ENCODE results near the gene TOP2A. TPM values are rescaled to one million over a fixed set of nuclear protein-coding genes. Genes with fewer than 3 reads are reported as not detected.
"Not testable (repeated sequence)": the region's sequence is repeated elsewhere in the genome, so short reads cannot be mapped to it uniquely, and the experiment has no call there.

TOP2A gene
- total RNA-seq, 1 experiment from 2014 or later: 219 TPM

DNA sequence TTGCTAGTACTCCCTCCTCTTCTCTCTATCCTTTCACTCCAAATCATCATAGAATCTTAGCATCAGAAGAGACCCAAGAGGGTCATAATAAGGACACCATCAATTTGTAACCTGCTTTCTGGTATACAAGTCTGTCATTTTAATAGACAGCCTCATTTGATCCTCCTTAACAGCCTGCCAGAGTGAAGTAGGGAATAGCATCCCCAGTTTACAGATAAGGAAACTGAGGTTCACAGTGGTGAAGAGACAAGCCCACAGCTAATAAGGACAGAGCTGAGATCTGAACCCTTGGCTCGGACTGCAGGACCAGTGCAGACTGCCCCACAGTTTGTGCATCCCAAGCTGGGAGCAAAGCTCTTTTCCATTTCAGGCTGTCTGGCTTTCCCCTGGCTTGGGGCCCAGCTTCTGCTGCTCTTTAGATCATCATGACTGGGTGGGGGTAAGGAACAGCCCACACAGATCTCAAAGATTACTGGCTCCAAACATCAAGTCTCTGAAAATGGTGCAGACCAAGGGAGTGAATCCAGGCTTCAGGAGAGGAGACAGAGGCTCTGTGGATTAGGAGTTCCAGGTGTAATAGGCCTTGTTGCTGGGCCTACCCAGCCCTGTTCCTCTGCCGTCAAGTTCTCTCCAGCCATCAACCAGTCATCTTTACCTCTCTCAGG, 15.3 kb upstream of the TOP2A start:
- no peak for DNase-seq (ENCODE audit: low spot score)

DNA sequence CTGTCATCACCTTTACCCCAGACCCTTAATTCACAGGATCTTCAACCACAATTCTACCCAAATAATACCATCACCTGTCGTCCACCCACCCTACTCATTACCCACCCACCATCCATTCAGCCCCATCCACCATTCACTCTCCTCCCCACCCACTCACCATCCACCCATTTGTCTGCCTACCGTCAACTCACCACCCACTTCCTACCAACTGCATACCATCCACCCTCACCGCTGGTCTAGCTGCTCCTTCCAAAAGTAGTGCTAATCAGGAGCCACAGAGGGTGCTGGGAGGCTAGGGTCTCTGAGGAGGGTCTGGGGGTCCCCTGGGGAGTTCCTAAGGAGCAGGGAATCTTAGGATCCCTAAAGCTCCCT, 13.5 kb upstream of the TOP2A start:
- DNase-seq (ENCODE audit: low spot score): no peak

- DNase-seq (ENCODE audit: low spot score): no peak
Observed at GRCh38 chr17:40430272-40431230, 12.9 kb upstream of the TOP2A start.

DNA sequence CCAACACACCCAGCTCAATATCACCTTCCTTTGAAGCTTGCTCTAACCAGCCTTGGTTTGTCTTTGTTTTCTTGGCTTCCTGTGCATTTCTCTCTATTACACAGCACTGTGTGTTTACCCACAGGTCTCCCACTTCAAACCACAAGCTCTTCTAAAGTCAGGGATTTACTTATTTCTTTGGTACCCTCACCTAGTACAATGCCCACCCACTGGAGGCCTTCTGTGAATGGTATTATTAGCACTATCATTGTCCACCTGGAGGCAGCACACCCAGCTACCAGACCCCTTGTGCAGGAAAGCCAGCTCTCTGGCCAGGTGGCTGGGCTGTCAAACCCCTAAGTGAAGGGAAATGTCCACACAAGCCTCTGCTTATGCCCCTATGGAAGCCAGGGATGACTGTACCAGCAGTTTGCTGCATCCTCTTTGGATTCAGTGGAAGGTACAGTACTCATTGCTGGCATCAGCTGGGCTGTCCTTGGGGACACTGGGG, 9.4 kb upstream of the TOP2A start:
- DNase-seq (ENCODE audit: low spot score): no peak

- no peak for DNase-seq (ENCODE audit: low spot score)
Observed at GRCh38 chr17:40425741-40426140, 8.0 kb upstream of the TOP2A start.

GRCh38 chr17:40422990-40423633, 5.4 kb upstream of the TOP2A start:
- DNase-seq (ENCODE audit: low spot score): peak; percentile 74

DNA sequence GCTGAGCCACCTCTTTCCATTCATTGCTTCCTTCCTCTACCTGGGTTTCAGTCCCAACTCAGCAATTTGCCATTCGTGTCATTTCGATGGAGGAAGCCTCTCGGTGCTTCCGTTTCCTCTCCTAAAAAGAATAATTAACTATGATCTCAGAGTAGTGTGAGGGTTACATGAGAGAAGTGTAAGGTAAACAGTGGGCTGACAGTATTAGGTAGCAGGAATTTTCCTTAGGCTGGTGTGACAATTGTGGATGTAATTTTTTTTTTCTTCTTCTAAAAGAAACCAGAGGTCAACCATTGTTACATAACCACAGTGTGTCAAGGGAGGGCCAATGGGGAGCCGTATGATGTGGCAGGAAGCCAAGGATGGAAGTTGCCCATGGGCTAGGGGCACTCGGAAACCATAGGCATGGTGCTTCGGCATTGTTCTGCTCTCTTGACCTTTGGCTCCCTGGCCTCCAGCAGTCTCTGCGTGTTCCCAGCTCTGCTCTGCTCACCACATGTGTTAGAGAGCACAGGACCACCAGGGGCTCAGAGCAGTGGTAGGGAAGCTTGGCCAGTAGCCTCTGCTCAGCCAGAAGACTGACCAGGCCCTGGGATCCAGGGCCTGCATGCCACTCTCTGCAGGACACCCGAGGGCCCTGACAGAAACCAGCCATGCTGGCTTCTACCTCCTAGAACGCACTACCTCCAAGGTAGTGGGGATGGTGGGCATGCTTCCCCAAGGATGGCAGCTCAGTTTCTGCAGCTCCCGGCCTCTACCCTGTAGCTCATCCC, 2.0 kb upstream of the TOP2A start:
- peak; percentile 30 for DNase-seq (ENCODE audit: low spot score)

- no peak for DNase-seq (ENCODE audit: low spot score)
Observed at GRCh38 chr17:40418428-40418706, 671 bp upstream of the TOP2A start.

GRCh38 chr17:40417258-40417608, 463 bp downstream of the TOP2A start:
- DNase-seq (ENCODE audit: low spot score): no peak

- no peak for DNase-seq (ENCODE audit: low spot score)
Observed at GRCh38 chr17:40416671-40417070, 1.0 kb downstream of the TOP2A start.

DNA sequence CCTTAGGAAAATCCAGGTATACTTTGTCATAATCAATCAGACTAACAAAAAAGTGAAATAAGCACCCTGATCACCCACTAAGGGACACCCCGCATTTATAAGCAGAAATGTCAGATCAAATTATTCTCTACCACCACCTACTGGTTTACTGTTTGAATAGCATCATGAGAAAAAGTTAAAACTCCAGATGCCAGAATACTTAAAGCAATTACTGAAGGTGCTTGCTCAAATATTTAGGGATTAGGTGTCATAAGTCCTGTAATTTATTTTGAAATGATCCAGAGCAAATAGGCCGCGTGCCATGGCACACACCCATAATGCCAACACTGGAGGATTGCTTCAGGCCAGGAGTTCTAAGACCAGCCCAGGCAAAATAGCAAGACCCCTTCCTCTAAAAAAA, 2.3 kb downstream of the TOP2A start:
- DNase-seq (ENCODE audit: low spot score): no peak

DNA sequence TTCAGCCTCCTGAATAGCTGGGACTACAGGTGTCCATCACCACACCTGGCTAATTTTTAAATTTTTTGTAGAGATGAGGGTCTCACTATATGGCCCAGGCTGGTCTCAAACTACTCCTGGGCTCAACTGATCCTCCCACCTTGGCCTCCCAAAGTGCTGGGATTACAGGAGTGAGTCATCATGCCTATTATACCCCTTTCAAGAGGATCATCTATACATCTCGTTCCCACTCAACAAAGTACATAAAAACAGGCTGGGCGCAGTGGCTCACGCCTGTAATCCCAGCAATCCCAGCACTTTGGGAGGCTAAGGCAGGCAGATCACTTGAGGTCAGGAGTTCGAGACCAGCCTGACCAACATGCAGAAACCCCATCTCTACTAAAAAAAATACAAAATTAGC, 3.4 kb downstream of the TOP2A start:
- DNase-seq (ENCODE audit: low spot score): not testable (repeated sequence)

GRCh38 chr17:40412880-40413279, 4.8 kb downstream of the TOP2A start:
- DNase-seq (ENCODE audit: low spot score): no peak

GRCh38 chr17:40411821-40412220, 5.9 kb downstream of the TOP2A start:
- no peak for DNase-seq (ENCODE audit: low spot score)

- no peak for DNase-seq (ENCODE audit: low spot score)
Observed at GRCh38 chr17:40410082-40410481, 7.6 kb downstream of the TOP2A start.

DNA sequence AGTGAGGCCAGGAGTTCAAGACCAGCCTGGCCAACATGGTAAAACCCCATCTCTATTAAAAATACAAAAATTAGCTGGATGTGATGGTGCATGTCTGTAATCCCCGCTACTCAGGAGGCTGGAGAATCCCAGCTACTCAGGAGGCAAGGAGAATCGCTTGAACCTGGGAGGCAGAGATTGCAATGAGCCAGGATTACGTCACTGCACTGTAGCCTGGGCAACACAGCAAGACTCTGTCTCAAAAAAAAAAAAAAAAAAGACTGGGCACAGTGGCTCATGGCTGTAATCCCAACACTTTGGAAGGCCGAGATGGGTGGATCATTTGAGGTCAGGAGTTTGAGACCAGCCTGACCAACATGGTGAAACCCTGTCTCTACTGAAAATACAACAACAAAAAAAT, 8.2 kb downstream of the TOP2A start:
- not testable (repeated sequence) for DNase-seq (ENCODE audit: low spot score)

- no peak for DNase-seq (ENCODE audit: low spot score)
Observed at GRCh38 chr17:40407460-40407859, 10.2 kb downstream of the TOP2A start.

- DNase-seq (ENCODE audit: low spot score): no peak
Observed at GRCh38 chr17:40404003-40404402, 13.7 kb downstream of the TOP2A start.

- no peak for DNase-seq (ENCODE audit: low spot score)
Observed at GRCh38 chr17:40402668-40403067, 15.0 kb downstream of the TOP2A start.

- DNase-seq (ENCODE audit: low spot score): peak; percentile 27
Observed at GRCh38 chr17:40399185-40399584, 18.5 kb downstream of the TOP2A start.

DNA sequence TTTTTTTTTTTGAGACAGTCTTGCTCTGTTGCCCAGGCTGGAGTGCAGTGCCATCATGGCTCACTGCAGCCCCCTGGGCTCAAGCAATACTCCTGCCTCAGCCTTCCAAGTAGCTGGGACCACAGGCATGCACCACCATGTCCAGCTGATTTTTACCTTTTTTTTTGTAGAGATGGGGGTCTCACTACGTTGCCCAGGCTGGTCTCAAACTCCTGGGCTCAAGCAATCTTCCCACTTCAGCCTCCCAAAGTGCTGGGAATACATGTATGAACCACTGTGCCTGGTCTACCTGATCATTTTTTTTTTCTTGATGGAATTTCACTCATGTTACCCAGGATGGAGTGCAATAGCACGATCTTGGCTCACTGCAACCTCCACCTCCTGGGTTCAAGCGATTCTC, 31.1 kb downstream of the TOP2A start:
- not testable (repeated sequence) for DNase-seq (ENCODE audit: low spot score)

DNA sequence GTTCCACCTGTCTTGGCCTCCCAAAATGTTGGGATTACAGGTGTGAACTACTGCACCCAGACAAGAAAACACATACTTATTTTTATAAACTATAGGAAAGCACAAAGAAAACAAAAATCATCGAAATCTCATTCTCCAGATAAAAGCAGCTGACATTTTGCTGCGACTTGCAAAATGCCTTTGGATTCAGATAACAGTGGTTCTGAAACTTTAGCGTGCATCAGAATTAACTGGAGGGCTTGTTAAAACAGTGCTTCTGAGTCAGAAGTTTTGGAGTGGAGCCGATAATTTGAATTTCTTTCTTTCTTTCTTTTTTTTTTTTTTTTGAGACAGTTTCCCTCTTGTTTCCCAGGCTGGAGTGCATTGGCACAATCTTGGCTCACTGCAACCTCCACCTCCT, 35.4 kb downstream of the TOP2A start:
- no peak for DNase-seq (ENCODE audit: low spot score)
